Ishikawa (cell line): ENCODE measurements around the gene RAET1E.

Source experiments
- CEBPB ChIP-seq: IDR thresholded peaks from 2 replicates; pipeline ENCODE4 v1.6.1; 2012
- CREB1 ChIP-seq: IDR thresholded peaks from 2 replicates; pipeline ENCODE4 v1.6.1; 2012; ENCODE audit warnings: low read depth
- EGR1 ChIP-seq: IDR thresholded peaks from 2 replicates; pipeline ENCODE4 v1.6.1; 2012
- EP300 ChIP-seq: IDR thresholded peaks from 2 replicates; pipeline ENCODE4 v1.6.1; 2012; ENCODE audit warnings: borderline replicate concordance
- FOXM1 ChIP-seq: IDR thresholded peaks from 2 replicates; pipeline ENCODE4 v1.6.1; 2012; ENCODE audit warnings: low read depth, borderline replicate concordance
- MAX ChIP-seq: IDR thresholded peaks from 2 replicates; pipeline ENCODE4 v1.6.1; 2012
- NFIC ChIP-seq: IDR thresholded peaks from 2 replicates; pipeline ENCODE4 v1.6.1; 2012
- RAD21 ChIP-seq: IDR thresholded peaks from 2 replicates; pipeline ENCODE4 v1.6.1; 2012; ENCODE audit warnings: low read depth
- TAF1 ChIP-seq: IDR thresholded peaks from 2 replicates; pipeline ENCODE4 v1.6.1; 2012; ENCODE audit warnings: low read depth, mild to moderate bottlenecking
- TCF12 ChIP-seq: IDR thresholded peaks from 2 replicates; pipeline ENCODE4 v1.6.1; 2012; ENCODE audit warnings: low read depth
- TEAD4 ChIP-seq: IDR thresholded peaks from 2 replicates; pipeline ENCODE4 v1.6.1; 2012
- USF1 ChIP-seq: IDR thresholded peaks from 2 replicates; pipeline ENCODE4 v1.6.1; 2012
- YY1 ChIP-seq: IDR thresholded peaks from 2 replicates; pipeline ENCODE4 v1.6.1; 2012; ENCODE audit warnings: low read depth
- ZBTB7A ChIP-seq: IDR thresholded peaks from 2 replicates; pipeline ENCODE4 v1.6.1; 2012; ENCODE audit warnings: low read depth
- TF ChIP-seq, protein P1 (sequence below): IDR thresholded peaks from 2 replicates; pipeline ENCODE4 v1.6.1; 2012; ENCODE audit warnings: low read depth, mild to moderate bottlenecking

RAET1E gene

GRCh38 chr6:149885888-149886287 lies 12.0 kb downstream of the RAET1E start:
- no peak for TF ChIP-seq ZBTB7A
- no peak for TF ChIP-seq TEAD4
- TF ChIP-seq CREB1: no peak
- TF ChIP-seq TCF12: no peak
- TF ChIP-seq, protein P1, sequence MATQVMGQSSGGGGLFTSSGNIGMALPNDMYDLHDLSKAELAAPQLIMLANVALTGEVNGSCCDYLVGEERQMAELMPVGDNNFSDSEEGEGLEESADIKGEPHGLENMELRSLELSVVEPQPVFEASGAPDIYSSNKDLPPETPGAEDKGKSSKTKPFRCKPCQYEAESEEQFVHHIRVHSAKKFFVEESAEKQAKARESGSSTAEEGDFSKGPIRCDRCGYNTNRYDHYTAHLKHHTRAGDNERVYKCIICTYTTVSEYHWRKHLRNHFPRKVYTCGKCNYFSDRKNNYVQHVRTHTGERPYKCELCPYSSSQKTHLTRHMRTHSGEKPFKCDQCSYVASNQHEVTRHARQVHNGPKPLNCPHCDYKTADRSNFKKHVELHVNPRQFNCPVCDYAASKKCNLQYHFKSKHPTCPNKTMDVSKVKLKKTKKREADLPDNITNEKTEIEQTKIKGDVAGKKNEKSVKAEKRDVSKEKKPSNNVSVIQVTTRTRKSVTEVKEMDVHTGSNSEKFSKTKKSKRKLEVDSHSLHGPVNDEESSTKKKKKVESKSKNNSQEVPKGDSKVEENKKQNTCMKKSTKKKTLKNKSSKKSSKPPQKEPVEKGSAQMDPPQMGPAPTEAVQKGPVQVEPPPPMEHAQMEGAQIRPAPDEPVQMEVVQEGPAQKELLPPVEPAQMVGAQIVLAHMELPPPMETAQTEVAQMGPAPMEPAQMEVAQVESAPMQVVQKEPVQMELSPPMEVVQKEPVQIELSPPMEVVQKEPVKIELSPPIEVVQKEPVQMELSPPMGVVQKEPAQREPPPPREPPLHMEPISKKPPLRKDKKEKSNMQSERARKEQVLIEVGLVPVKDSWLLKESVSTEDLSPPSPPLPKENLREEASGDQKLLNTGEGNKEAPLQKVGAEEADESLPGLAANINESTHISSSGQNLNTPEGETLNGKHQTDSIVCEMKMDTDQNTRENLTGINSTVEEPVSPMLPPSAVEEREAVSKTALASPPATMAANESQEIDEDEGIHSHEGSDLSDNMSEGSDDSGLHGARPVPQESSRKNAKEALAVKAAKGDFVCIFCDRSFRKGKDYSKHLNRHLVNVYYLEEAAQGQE: no peak
- no peak for TF ChIP-seq USF1
- no peak for TF ChIP-seq NFIC
- no peak for TF ChIP-seq EGR1
- no peak for TF ChIP-seq TAF1

DNA sequence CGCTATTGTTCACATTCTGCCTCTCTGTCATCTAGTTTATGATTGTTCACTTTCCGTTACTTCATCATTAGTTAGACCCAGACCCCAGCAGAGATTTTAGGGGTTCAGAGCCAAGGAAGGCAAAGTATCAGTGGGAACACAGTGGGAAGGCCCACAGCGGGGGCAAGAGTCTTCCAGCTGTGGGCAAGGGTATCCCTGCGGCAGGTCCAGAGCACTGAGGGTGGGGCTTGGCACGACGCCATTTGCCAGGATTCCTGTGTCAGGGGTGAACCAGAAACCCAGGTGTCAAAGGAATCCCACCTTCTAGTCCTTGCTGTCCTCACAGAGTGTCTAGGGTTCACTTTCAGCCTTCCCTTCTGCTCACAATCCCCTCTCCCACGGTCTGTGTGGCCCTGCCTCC lies 13.3 kb downstream of the RAET1E start:
- TF ChIP-seq CEBPB: no peak
- TF ChIP-seq NFIC: no peak
- no peak for TF ChIP-seq YY1
- no peak for TF ChIP-seq TAF1
- TF ChIP-seq USF1: no peak
- no peak for TF ChIP-seq TEAD4
- TF ChIP-seq EGR1: no peak
- no peak for TF ChIP-seq FOXM1
- no peak for TF ChIP-seq ZBTB7A
- no peak for TF ChIP-seq CREB1
- TF ChIP-seq EP300: no peak
- no peak for TF ChIP-seq TCF12
- TF ChIP-seq RAD21: no peak
- no peak for TF ChIP-seq MAX
- TF ChIP-seq, protein P1: no peak

DNA sequence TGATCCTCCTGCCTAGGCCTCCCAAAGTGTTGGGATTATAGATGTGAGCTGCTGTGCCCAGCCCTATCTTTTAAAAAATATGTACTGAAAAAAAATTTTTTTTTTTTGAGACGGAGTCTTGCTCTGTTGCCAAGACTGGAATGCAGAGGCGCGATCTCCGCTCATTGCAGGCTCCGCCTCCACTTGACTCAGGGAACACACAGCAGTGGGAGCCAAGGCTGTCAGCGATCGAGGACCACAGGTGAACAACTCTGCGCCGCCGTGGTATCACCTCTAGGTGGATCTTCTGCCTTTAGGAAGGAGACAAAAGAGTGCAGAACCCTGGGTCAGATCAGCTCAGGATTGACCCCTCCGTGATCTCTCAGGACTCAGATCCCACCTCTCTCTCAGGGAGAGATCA lies 13.7 kb downstream of the RAET1E start:
- no peak for TF ChIP-seq YY1
- no peak for TF ChIP-seq FOXM1
- no peak for TF ChIP-seq MAX
- no peak for TF ChIP-seq TCF12
- TF ChIP-seq TEAD4: no peak
- no peak for TF ChIP-seq ZBTB7A
- TF ChIP-seq TAF1: no peak
- no peak for TF ChIP-seq CREB1
- TF ChIP-seq CEBPB: no peak
- TF ChIP-seq EGR1: no peak
- TF ChIP-seq EP300: no peak
- TF ChIP-seq NFIC: no peak
- TF ChIP-seq USF1: no peak
- TF ChIP-seq, protein P1: no peak
- no peak for TF ChIP-seq RAD21

GRCh38 chr6:149881860-149882259 lies 16.1 kb downstream of the RAET1E start:
- no peak for TF ChIP-seq CEBPB
- TF ChIP-seq EP300: no peak
- TF ChIP-seq FOXM1: no peak
- no peak for TF ChIP-seq TEAD4
- TF ChIP-seq TCF12: no peak
- no peak for TF ChIP-seq NFIC
- no peak for TF ChIP-seq RAD21
- TF ChIP-seq CREB1: no peak
- TF ChIP-seq USF1: no peak
- TF ChIP-seq TAF1: no peak
- TF ChIP-seq, protein P1: no peak
- no peak for TF ChIP-seq YY1
